Aorta (tissue), 5 donors: ENCODE measurements around the gene KRTAP5-1. TPM values are rescaled to one million over a fixed set of nuclear protein-coding genes. Genes with fewer than 3 reads are reported as not detected.
"Not testable (repeated sequence)": the region's sequence is repeated elsewhere in the genome, so short reads cannot be mapped to it uniquely, and the experiment has no call there.

ENCODE experiments used
- ATAC-seq: fragments of 200-7000 bp; cut with Tn5 transposase; one replicate; pipeline ENCODE4 v1.9.1; 2022; ENCODE audit warnings: moderate library complexity; ENCODE audit not compliant: low FRiP score
- DNase-seq, 2 donors: peaks; one replicate each; pipeline ENCODE4 v3.0.0-alpha.2; 2020
- H3K27ac ChIP-seq, 2 donors: one replicate each; pipeline ENCODE4 v1.5.1; 2013; ENCODE audit warnings: low read length in 2 of 2, mild to moderate bottlenecking in 2 of 2, moderate library complexity in 2 of 2, control low read depth in 1 of 2, inconsistent platforms in 1 of 2, low read depth in 1 of 2
- H3K27me3 ChIP-seq, 2 donors: one replicate each; pipeline ENCODE4 v1.6.1; 2013; ENCODE audit warnings: control low read depth in 1 of 2, low read length in 1 of 2, mild to moderate bottlenecking in 1 of 2, moderate library complexity in 1 of 2; ENCODE audit not compliant: insufficient read depth in 2 of 2, control insufficient read depth in 1 of 2
- H3K36me3 ChIP-seq, 2 donors: one replicate each; pipeline ENCODE4 v1.6.1; 2013; ENCODE audit warnings: control low read depth in 1 of 2, low read length in 1 of 2, mild to moderate bottlenecking in 1 of 2; ENCODE audit not compliant: insufficient read depth in 2 of 2, control insufficient read depth in 1 of 2
- H3K4me1 ChIP-seq, 2 donors: one replicate each; pipeline ENCODE4 v1.6.1; 2013; ENCODE audit warnings: low read length in 2 of 2, control low read depth in 1 of 2, mild to moderate bottlenecking in 1 of 2, moderate library complexity in 1 of 2; ENCODE audit not compliant: insufficient read depth in 2 of 2, control insufficient read depth in 1 of 2
- H3K4me3 ChIP-seq, 2 donors: one replicate each; pipeline ENCODE4 v1.5.1; 2013; ENCODE audit warnings: low read length in 2 of 2, control low read depth in 1 of 2, mild to moderate bottlenecking in 1 of 2
- H3K9me3 ChIP-seq: one replicate; pipeline ENCODE4 v1.6.1; 2013; ENCODE audit warnings: mild to moderate bottlenecking, low read length; ENCODE audit not compliant: control insufficient read depth
- WGBS, 2 donors: extraction: QIAGEN DNeasy Blood & Tissue Kit; methylation state at CpG; one replicate each; pipeline ENCODE4 v1.1.7; 2013; 5-methylcytosine and 5-hydroxymethylcytosine counted together
- intact Hi-C, 2 donors: fragments of 100-400 bp; cut with DNase I; formaldehyde crosslinking; loops; one replicate each; pipeline versions ENCODE4 v1.14.2 to v1.15.0; 2022
- polyA plus RNA-seq, 2 donors: library from polyadenylated mRNA; stranded (reverse); fragments of 200-250 nt; gene quantifications; one replicate each; pipeline ENCODE4 v1.2.3, GENCODE V29; 2013
- total RNA-seq, 2 donors: library from RNA; stranded (reverse); fragmentation: NEBNext Ultra II Directional; extraction: Animal tissue kit (Norgen Biotek cat#: 25700); gene quantifications; one replicate each; pipeline ENCODE4 v1.2.1, GENCODE V29; 2021
- donor health status: healthy with polysubstance abuse.
- donor health status: Bipolar disorder and iron deficiency.
- donor health status: DM: no; HTN: no; CAD: no.
- donor health status: DM: no; HTN: no; CAD: no.
- donor health status: DM: yes; HTN: yes; CAD: no.

KRTAP5-1 gene
- total and polyA plus RNA-seq, 4 donors: not detected

GRCh38 chr11:1575756-1576155 lies 9.3 kb downstream of the KRTAP5-1 start:
- peak in 1 of 2 donors; percentile 33 for DNase-seq
- H3K9me3 ChIP-seq, intact Hi-C loops, H3K36me3 ChIP-seq, H3K4me1 ChIP-seq, ATAC-seq, H3K27ac ChIP-seq, H3K27me3 ChIP-seq, H3K4me3 ChIP-seq: not testable (repeated sequence)
- 93 to 95% methylated on average over 16 of the region's 16 CpGs for WGBS, 2 donors

GRCh38 chr11:1574933-1575242 lies 10.2 kb downstream of the KRTAP5-1 start:
- Histone ChIP-seq H3K9me3 (peaks cover 3% of the 10 kb centered on the region), H3K4me3 (no peak overlapping the region), H3K36me3 (no peaks in the 10 kb centered on the region), H3K27me3 (no peaks in the 10 kb centered on the region), H3K27ac (no peak overlapping the region), H3K4me1 (no peaks in the 10 kb centered on the region)
- ATAC-seq (no peak), DNase-seq (no peak)
- 12 to 15% methylated on average over 7 of the region's 7 CpGs for WGBS, 2 donors
- intact Hi-C loops: loop anchor here (1.0 kb wide), 2 partner anchors 28 to 29 kb away; no protein-coding TSS in a partner anchor

DNA sequence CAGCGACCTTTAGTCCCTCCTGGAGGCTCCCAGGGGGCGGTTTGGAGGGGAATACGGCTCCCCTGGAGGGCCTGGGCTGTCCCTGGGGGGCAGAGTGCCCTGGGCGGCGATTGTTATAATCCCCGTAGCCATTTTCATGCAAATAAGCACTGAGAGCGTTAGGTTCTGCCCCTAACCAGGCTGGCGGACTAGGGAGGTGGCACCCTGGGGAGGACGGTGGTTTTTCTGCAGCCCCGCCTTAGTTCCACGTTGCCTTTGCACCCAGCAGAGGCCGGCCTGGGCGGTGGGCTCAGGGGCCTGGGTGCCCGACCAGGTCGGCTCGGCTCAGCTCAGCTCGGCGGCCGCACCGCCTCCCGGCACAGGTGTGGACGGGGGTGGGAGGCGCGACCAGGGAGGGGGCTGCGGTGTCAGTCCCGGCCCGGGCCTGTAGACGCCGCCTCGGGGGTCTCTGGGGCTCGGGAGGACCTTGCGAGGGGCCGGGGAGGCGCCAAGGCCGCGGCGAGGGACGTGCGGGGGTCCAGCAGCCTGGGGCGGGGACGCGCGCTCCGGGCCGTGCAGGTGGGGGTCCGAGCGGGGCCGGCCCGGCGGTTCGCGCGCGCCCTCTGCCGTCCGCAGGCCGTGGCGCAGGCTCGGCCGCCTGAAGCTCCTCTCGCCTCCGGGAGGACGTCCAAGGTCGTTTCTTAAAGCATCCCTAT lies 10.7 kb downstream of the KRTAP5-1 start:
- intact Hi-C loops: loop anchor here (1.0 kb wide), 2 partner anchors 27 to 28 kb away; no protein-coding TSS in a partner anchor

GRCh38 chr11:1573903-1574237 lies 11.2 kb downstream of the KRTAP5-1 start:
- peaks cover 3% of the 10 kb centered on the region for H3K9me3 ChIP-seq
- no peak for DNase-seq
- 9 to 11% methylated on average over 7 of the region's 7 CpGs for WGBS, 2 donors
- no peaks in the 10 kb centered on the region for H3K27me3 ChIP-seq
- peak overlapping the region in 1 of 2 donors; percentile 8 for H3K27ac ChIP-seq
- ATAC-seq: no peak
- H3K4me3 ChIP-seq: no peak overlapping the region
- intact Hi-C loops: loop anchor here (1.0 kb wide), 2 partner anchors 27 to 28 kb away; no protein-coding TSS in a partner anchor
- no peaks in the 10 kb centered on the region for H3K36me3 ChIP-seq
- H3K4me1 ChIP-seq: no peaks in the 10 kb centered on the region

More for the DNA sequence above, 10.7 kb downstream of the KRTAP5-1 start:
- Histone ChIP-seq H3K9me3 (peaks cover 3% of the 10 kb centered on the region), H3K27me3 (no peaks in the 10 kb centered on the region), H3K4me3 (no peak overlapping the region), H3K27ac (no peak overlapping the region), H3K36me3 (no peaks in the 10 kb centered on the region), H3K4me1 (no peaks in the 10 kb centered on the region)
- peak; percentile 62 to 88 for DNase-seq
- 1% methylated on average over 29 to 64 of the region's 64 CpGs for WGBS, 2 donors
- peak; percentile 69 for ATAC-seq

DNA sequence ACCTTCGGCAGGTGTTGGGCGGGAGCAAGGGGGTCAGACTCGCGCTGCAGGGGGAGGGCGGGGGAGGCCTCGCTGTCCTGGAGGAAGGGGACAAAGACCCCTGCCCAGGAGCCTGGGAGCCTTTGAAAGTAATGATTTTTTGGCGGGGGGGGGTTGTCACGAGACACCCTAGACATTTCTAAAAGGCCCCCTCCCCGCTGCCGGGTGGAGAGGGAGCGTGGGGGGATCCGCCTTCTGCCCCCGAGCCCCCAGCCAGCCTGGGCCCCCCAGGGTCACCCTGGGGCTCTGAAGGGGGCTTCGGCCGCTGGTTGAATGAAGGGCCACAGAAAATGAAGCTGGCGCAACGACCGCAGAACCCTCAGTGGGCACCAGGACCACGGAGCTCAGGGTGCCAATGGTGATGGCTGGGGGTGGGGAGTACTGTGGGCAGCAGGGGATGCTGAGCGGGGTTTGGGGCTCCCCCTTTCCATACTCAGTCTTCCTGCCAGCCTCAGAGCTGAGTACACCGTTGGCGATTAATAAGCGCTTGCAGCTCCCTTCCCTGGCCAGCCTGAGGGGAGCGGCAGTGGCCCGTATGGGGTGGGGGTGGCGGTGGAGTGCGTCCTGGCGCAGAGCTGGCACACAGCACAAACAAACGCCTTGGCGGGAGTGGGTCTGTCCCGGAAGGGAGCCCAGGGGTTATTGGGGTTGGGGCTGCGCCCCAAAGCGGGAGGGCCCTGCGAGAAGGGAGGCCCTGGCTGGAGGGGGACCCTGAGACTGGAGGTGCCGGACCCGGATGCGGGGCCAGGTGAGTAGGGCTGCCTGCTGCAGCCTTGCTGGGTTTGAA lies 11.8 kb downstream of the KRTAP5-1 start:
- no peak for ATAC-seq
- 3 to 4% methylated on average over 34 to 37 of the region's 37 CpGs for WGBS, 2 donors
- Histone ChIP-seq H3K27me3 (no peaks in the 10 kb centered on the region), H3K4me1 (no peaks in the 10 kb centered on the region), H3K4me3 (peak overlapping the region; percentile 33 to 58), H3K27ac (peak overlapping the region in 1 of 2 donors; percentile 8), H3K9me3 (peaks cover under 1% of the 10 kb centered on the region), H3K36me3 (no peaks in the 10 kb centered on the region)
- intact Hi-C loops: no loop called here
- DNase-seq: peak in 1 of 2 donors; percentile 81

DNA sequence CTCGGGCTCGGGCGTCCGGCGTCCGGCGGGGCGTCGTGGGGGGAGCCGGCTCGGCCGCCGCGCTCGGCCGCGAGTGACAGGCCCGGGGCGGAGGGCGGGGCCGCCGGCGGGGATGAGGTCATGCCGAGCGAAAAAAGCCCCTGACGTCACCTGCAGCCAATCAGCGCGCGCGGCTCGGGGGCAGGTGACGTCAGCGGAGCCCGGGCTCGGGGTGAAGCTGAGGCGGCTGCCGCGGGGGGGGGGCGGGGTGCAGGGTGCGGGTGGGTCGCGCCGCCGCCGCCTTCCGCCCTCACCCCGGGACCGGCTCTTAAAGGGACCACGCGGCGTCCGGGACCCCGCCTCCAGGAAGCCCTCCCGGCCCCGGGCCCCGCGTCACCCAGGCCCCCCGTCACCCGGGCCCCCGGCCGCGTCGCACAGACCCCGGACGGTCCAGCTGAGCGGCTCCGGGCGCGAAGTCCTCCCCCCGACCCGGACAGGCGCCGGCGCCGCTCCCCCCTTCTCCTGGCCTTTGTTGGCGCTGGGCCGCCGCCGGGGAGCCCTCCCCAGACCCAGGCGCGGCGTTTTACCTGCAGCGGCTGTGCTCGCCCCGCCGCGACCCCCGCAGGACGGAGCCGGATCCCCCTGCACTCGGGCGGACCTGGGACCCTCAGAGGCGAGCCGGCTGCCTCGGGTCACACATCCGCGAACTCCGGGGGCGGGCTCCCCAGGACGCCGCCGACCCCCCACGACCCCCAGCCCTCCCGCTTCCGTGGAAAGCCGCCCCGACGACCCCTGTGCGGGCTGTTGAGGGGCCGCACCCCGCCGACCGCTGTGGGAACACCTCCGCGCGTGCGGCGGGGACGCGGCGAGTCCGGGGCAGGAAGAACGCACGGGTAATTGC lies 12.6 kb downstream of the KRTAP5-1 start, which contains the start of gene DUSP8:
Gene DUSP8, minus strand, starts transcription at position 75 of the 880 bp plus-strand sequence. CDS start 6,445 bp downstream, outside the sequence.
- 1% methylated on average over 77 to 124 of the region's 124 CpGs for WGBS, 2 donors
- intact Hi-C loops: no loop called here
- H3K27me3 ChIP-seq: no peaks in the 10 kb centered on the region
- ATAC-seq (peak; percentile 87), DNase-seq (peak; percentile 95 to 97)
- H3K36me3 ChIP-seq: no peaks in the 10 kb centered on the region
- no peaks in the 10 kb centered on the region for H3K4me1 ChIP-seq
- H3K4me3 ChIP-seq: peak within 1 kb of the TSS; percentile 67 to 78
- no peaks in the 10 kb centered on the region for H3K9me3 ChIP-seq
- H3K27ac ChIP-seq: no peak within 1 kb of the TSS

GRCh38 chr11:1571760-1572196 lies 13.3 kb downstream of the KRTAP5-1 start:
- DNase-seq (no peak), ATAC-seq (no peak)
- Histone ChIP-seq H3K4me3 (peak overlapping the region; percentile 67 to 78), H3K27me3 (no peaks in the 10 kb centered on the region), H3K27ac (no peak overlapping the region), H3K4me1 (no peaks in the 10 kb centered on the region), H3K9me3 (no peaks in the 10 kb centered on the region), H3K36me3 (no peaks in the 10 kb centered on the region)
- intact Hi-C loops: no loop called here
- WGBS, 2 donors: 0 to 1% methylated on average over 22 to 91 of the region's 91 CpGs
